Stomach (tissue), 9 donors: ENCODE measurements around the gene CYP3A5. TPM values are rescaled to one million over a fixed set of nuclear protein-coding genes. Genes with fewer than 3 reads are reported as not detected.

Experiments used
- DNase-seq, 2 donors: peaks; one replicate each; pipeline versions ENCODE4 v3.0.0 to v3.0.0-alpha.2; 2013 to 2019
- H3K27ac ChIP-seq, 5 donors: fragments of 200-600 bp in 4 of 5; sonication (generic) in 4 of 5; one replicate each; pipeline ENCODE4 v1.5.1; 2013 to 2019; ENCODE audit warnings: mild to moderate bottlenecking in 1 of 5, moderate library complexity in 1 of 5
- H3K27me3 ChIP-seq, 3 donors: fragments of 200-600 bp; sonication (generic); one replicate each; pipeline ENCODE4 v1.5.1; 2017 to 2019; ENCODE audit warnings: mixed run types in 1 of 3
- H3K36me3 ChIP-seq, 4 donors: fragments of 200-600 bp; sonication (generic); 1 replicate in 3 of 4; 2 replicates in 1 of 4; pipeline ENCODE4 v1.5.1; 2016 to 2019
- H3K4me1 ChIP-seq, 4 donors: fragments of 200-600 bp; sonication (generic); one replicate each; pipeline ENCODE4 v1.5.1; 2016 to 2019
- H3K4me3 ChIP-seq, 4 donors: fragments of 200-600 bp; sonication (generic) in 3 of 4; one replicate each; pipeline ENCODE4 v1.5.1; 2016 to 2019; ENCODE audit warnings: mild to moderate bottlenecking in 1 of 4
- H3K9me3 ChIP-seq, 4 donors: fragments of 200-600 bp; sonication (generic); one replicate each; pipeline ENCODE4 v1.5.1; 2016 to 2019
- EP300 ChIP-seq: sonication (generic); formaldehyde crosslinking; IDR thresholded peaks from one replicate; pipeline ENCODE4 v1.6.1; 2017; ENCODE audit warnings: antibody characterized with exemption
- POLR2A ChIP-seq, 4 donors: fragments of 450-650 bp; IDR thresholded peaks; one replicate each; pipeline ENCODE4 v1.6.1; 2016; ENCODE audit warnings: antibody characterized with exemption in 4 of 4, control low read depth in 2 of 4, mild to moderate bottlenecking in 1 of 4, moderate library complexity in 1 of 4
- POLR2AphosphoS5 ChIP-seq, 3 donors: sonication (generic); formaldehyde crosslinking; IDR thresholded peaks; one replicate each; pipeline ENCODE4 v1.6.1; 2016; ENCODE audit warnings: antibody characterized with exemption in 3 of 3
- WGBS, 5 donors: extraction: QIAGEN DNeasy Blood & Tissue Kit in 3 of 5; methylation state at CpG; one replicate each; pipeline versions ENCODE4 v1.1.5 to v1.1.7; 2013 to 2018; 5-methylcytosine and 5-hydroxymethylcytosine counted together
- intact Hi-C: fragments of 100-400 bp; cut with DNase I; formaldehyde crosslinking; loops from one replicate; pipeline ENCODE4 v1.15.1; 2023; ENCODE audit warnings: low total_unique reads
- polyA plus RNA-seq, 3 donors: library from polyadenylated mRNA; stranded (reverse); fragments of 200-250 nt; gene quantifications; one replicate each; pipeline ENCODE4 v1.2.3, GENCODE V29; 2013
- total RNA-seq, 5 donors: library from RNA; depleted of rRNA; stranded (reverse); fragments of >200 nt; gene quantifications; one replicate each; pipeline versions ENCODE4 v1.1.0 to v1.2.3, GENCODE V29; 2014 to 2016
- TF ChIP-seq, protein P1 (sequence below), 7 experiments: fragments of 450-650 bp in 4 of 7; fragments of 200-600 bp in 3 of 7; sonication (generic) in 3 of 7; IDR thresholded peaks; one replicate each; pipeline ENCODE4 v1.5.1; 2016 to 2019; ENCODE audit warnings: antibody characterized with exemption in 7 of 7, control low read depth in 2 of 7, mild to moderate bottlenecking in 1 of 7
- donor health status: healthy with polysubstance abuse.
- donor health status: Bipolar disorder and iron deficiency.
- donor health status: healthy.

CYP3A5 gene
- total and polyA plus RNA-seq, 8 donors: 26.3 to 538 (median 141) TPM

DNA sequence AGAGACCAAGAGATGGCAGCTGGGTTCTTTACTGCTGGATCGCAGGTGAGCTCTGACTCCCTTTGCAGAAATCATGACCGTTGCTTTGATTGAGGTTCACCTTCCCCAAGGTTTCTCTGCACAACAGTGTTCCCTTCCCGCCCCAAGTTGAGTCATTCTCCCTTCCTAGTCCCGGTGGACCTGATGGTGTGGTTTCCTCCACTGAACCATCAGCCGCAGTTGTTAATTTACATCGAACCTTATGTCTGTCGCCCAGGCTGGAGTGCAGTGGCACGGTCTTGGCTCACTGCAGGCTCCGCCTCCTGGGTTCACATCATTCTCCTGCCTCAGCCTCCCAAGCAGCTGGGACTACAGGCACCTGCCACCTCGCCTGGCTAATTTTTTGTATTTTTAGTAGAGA is 57.2 kb downstream of the CYP3A5 start:
- WGBS, 5 donors: 87 to 94% (median 92%) methylated on average over 10 of the region's 10 CpGs

DNA sequence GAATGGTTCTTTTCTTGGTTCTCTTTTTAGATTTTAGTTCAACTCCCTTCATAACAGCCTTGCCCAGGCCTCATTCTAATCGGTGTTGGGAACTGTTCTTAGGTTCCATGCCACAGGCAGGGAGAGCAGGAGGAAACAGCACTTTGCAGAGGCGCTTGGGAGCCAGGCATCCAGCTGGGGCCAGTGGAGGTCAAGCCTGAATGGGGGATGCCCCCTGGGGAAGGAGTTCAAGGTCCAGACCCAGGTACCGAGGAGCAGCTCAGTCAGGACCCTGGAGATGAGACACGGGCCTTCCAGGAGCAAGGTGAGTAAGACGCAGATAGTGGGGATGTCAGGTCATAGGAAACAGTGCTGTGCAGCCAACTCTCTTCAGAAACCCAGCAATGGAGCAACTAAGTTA is 58.5 kb downstream of the CYP3A5 start:
- no peak for DNase-seq
- peaks cover 8 to 22% (median 15%) of the 10 kb centered on the region in 4 donors for H3K4me1 ChIP-seq
- peaks cover 70 to 83% (median 80%) of the 10 kb centered on the region in 4 donors for H3K36me3 ChIP-seq
- no peak overlapping the region for H3K4me3 ChIP-seq
- H3K27ac ChIP-seq: no peak overlapping the region
- H3K27me3 ChIP-seq: no peaks in the 10 kb centered on the region
- TF ChIP-seq, protein P1, sequence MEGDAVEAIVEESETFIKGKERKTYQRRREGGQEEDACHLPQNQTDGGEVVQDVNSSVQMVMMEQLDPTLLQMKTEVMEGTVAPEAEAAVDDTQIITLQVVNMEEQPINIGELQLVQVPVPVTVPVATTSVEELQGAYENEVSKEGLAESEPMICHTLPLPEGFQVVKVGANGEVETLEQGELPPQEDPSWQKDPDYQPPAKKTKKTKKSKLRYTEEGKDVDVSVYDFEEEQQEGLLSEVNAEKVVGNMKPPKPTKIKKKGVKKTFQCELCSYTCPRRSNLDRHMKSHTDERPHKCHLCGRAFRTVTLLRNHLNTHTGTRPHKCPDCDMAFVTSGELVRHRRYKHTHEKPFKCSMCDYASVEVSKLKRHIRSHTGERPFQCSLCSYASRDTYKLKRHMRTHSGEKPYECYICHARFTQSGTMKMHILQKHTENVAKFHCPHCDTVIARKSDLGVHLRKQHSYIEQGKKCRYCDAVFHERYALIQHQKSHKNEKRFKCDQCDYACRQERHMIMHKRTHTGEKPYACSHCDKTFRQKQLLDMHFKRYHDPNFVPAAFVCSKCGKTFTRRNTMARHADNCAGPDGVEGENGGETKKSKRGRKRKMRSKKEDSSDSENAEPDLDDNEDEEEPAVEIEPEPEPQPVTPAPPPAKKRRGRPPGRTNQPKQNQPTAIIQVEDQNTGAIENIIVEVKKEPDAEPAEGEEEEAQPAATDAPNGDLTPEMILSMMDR (IDR thresholded peaks at IDR 0.05): no peak
- intact Hi-C loops: no loop called here
- H3K9me3 ChIP-seq: no peaks in the 10 kb centered on the region
- 87 to 94% (median 91%) methylated on average over 5 of the region's 5 CpGs for WGBS, 5 donors

More for the DNA sequence above, 57.2 kb downstream of the CYP3A5 start:
- TF ChIP-seq POLR2A (IDR thresholded peaks at IDR 0.05): no peak
- TF ChIP-seq, protein P1 (IDR thresholded peaks at IDR 0.05): no peak
- TF ChIP-seq POLR2AphosphoS5 (IDR thresholded peaks at IDR 0.05): no peak
- no peak for TF ChIP-seq EP300
- H3K9me3 ChIP-seq: no peaks in the 10 kb centered on the region
- H3K36me3 ChIP-seq: peaks cover 79 to 96% (median 93%) of the 10 kb centered on the region in 4 donors
- DNase-seq: no peak
- no peak overlapping the region for H3K27ac ChIP-seq
- no peaks in the 10 kb centered on the region for H3K27me3 ChIP-seq
- H3K4me3 ChIP-seq: no peak overlapping the region
- H3K4me1 ChIP-seq: peaks cover 4 to 16% (median 11%) of the 10 kb centered on the region in 4 donors
- intact Hi-C loops: no loop called here

- intact Hi-C loops: no loop called here
These were observed 60.1 kb downstream of the CYP3A5 start for GRCh38 chr7:99619571-99620130.

DNA sequence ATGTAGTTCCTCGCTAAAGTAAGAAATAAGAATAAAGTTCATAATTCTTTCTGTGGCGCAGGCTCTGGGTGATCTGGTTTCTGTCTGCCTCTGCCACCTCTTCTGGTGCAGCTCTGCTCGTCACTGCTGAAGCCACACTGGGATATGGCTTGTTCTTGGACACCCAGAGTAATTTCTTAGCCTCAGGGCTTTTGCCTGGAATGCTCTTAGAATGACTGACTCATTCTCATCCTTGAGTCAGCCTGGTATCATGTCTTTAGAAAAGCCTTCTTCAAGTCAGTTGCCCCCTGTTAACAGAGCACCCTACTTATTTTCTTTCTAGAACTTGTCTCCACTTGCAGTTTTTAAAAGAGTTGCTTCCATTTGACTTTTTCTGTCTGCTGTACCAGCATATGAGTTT is 61.1 kb downstream of the CYP3A5 start:
- H3K4me1 ChIP-seq: peaks cover 8 to 27% (median 18%) of the 10 kb centered on the region in 4 donors
- no peak overlapping the region for H3K27ac ChIP-seq
- DNase-seq: no peak
- WGBS, 5 donors: 78 to 94% (median 89%) methylated on average over 3 of the region's 3 CpGs
- H3K27me3 ChIP-seq: no peaks in the 10 kb centered on the region
- H3K9me3 ChIP-seq: no peaks in the 10 kb centered on the region
- peaks cover 45 to 58% (median 54%) of the 10 kb centered on the region in 4 donors for H3K36me3 ChIP-seq
- intact Hi-C loops: no loop called here
- no peak overlapping the region for H3K4me3 ChIP-seq
- TF ChIP-seq POLR2A (IDR thresholded peaks at IDR 0.05) (no peak), EP300 (no peak), POLR2AphosphoS5 (IDR thresholded peaks at IDR 0.05) (no peak)
- TF ChIP-seq, protein P1 (IDR thresholded peaks at IDR 0.05): no peak

More at GRCh38 chr7:99619571-99620130, 60.1 kb downstream of the CYP3A5 start:
- Histone ChIP-seq H3K27me3 (no peaks in the 10 kb centered on the region), H3K4me3 (no peak overlapping the region), H3K36me3 (peaks cover 54 to 67% (median 63%) of the 10 kb centered on the region in 4 donors), H3K4me1 (peaks cover 8 to 27% (median 18%) of the 10 kb centered on the region in 4 donors), H3K27ac (no peak overlapping the region), H3K9me3 (no peaks in the 10 kb centered on the region)
- no peak for TF ChIP-seq POLR2AphosphoS5 (IDR thresholded peaks at IDR 0.05)
- DNase-seq: no peak
- WGBS, 5 donors: 92 to 97% (median 94%) methylated on average over 14 to 18 of the region's 18 CpGs

- DNase-seq: no peak
These were observed 62.5 kb downstream of the CYP3A5 start for GRCh38 chr7:99617192-99617781.

More at GRCh38 chr7:99617192-99617781, 62.5 kb downstream of the CYP3A5 start:
- intact Hi-C loops: no loop called here
- H3K36me3 ChIP-seq: peaks cover 32 to 43% (median 40%) of the 10 kb centered on the region in 4 donors
- no peaks in the 10 kb centered on the region for H3K9me3 ChIP-seq
- peak overlapping the region; percentile 83 to 89 (median 87) for H3K27ac ChIP-seq
- H3K27me3 ChIP-seq: no peaks in the 10 kb centered on the region
- peak overlapping the region; percentile 83 to 97 (median 94) for H3K4me3 ChIP-seq
- H3K4me1 ChIP-seq: peaks cover 8 to 27% (median 18%) of the 10 kb centered on the region in 4 donors
- WGBS, 5 donors: 12 to 21% (median 15%) methylated on average over 14 to 22 of the region's 22 CpGs
- TF ChIP-seq POLR2AphosphoS5 (IDR thresholded peaks at IDR 0.05) (no peak), POLR2A (IDR thresholded peaks at IDR 0.05) (no peak), EP300 (no peak)
- TF ChIP-seq, protein P1 (IDR thresholded peaks at IDR 0.05): no peak
